HCT116 (cell line): ENCODE measurements around the gene ACTG2. TPM values are rescaled to one million over a fixed set of nuclear protein-coding genes. Genes with fewer than 3 reads are reported as not detected.

ENCODE experiments used
- ATAC-seq: fragments of 200-7000 bp; cut with Tn5 transposase; 2 replicates; pipeline ENCODE4 v1.9.1; 2020; ENCODE audit warnings: mild to moderate bottlenecking, moderate library complexity
- BruUV-seq: library from RNA; stranded (reverse); fragments of 400-500 nt; replicated peaks from 2 replicates; lab custom pipeline; 2021; lab: Mats Ljungman, UMichigan
- CTCF ChIA-PET: fragments of 300-600 bp; sonication (Branson Sonifier 250); formaldehyde crosslinking; loops from one replicate; lab custom pipeline; 2021; ENCODE audit warnings: antibody characterized with exemption; lab: Charles Lee
- POLR2A ChIA-PET: fragments of 300-600, 350-600 bp; sonication (Branson Sonifier 250); formaldehyde crosslinking; loops from one replicate; lab custom pipeline; 2021; ENCODE audit warnings: antibody characterized with exemption; lab: Charles Lee
- RAD21 ChIA-PET, 2 experiments: fragments of 300-600 bp; sonication (Branson Sonifier 250); formaldehyde crosslinking; loops; one replicate each; lab custom pipeline; 2023; ENCODE audit warnings: low total read pairs in 2 of 2; ENCODE audit not compliant: uncharacterized antibody in 2 of 2, unreplicated experiment in 2 of 2, low non-redundant PET in 1 of 2; lab: Charles Lee
- DNase-seq: peaks from one replicate; pipeline ENCODE4 v3.0.0-alpha.2; 2010; ENCODE audit warnings: low read depth, low spot score
- H2AFZ ChIP-seq: fragments of 200-600 bp; shearing (Covaris generic), sonication (generic); 2 replicates; pipeline ENCODE4 v1.6.1; 2017; ENCODE audit warnings: low read depth, mixed run types, mixed read lengths, antibody characterized with exemption, low read length; ENCODE audit not compliant: poor library complexity, severe bottlenecking
- H3K27ac ChIP-seq: 2 replicates; pipeline ENCODE4 v1.5.1; 2012; ENCODE audit warnings: low read depth, low read length
- H3K27me3 ChIP-seq: fragments of 200-600 bp; sonication (generic); 2 replicates; pipeline ENCODE4 v1.6.1; 2016; ENCODE audit warnings: mixed run types, low read length, mixed read lengths; ENCODE audit not compliant: insufficient read depth
- H3K36me3 ChIP-seq, 2 experiments: fragments of 200-500 bp in 1 of 2; fragments of 200-600 bp in 1 of 2; sonication (Bioruptor generic) in 1 of 2; sonication (generic) in 1 of 2; 2 replicates each; pipeline versions ENCODE4 v1.5.1 to v1.6.1; 2014 to 2016; ENCODE audit warnings: low read length in 2 of 2, inconsistent platforms in 1 of 2, mixed read lengths in 1 of 2, mixed run types in 1 of 2; ENCODE audit not compliant: insufficient read depth in 2 of 2, control insufficient read depth in 1 of 2
- H3K4me1 ChIP-seq, 2 experiments: fragments of 200-600 bp in 1 of 2; sonication (generic) in 1 of 2; 2 replicates each; pipeline versions ENCODE4 v1.5.1 to v1.6.1; 2012 to 2017; ENCODE audit warnings: low read length in 2 of 2, inconsistent platforms in 1 of 2, mild to moderate bottlenecking in 1 of 2, mixed read lengths in 1 of 2, mixed run types in 1 of 2, moderate library complexity in 1 of 2; ENCODE audit not compliant: insufficient read depth in 2 of 2, control insufficient read depth in 1 of 2
- H3K4me2 ChIP-seq: fragments of 200-600 bp; sonication (generic); 2 replicates; pipeline ENCODE4 v1.6.1; 2017; ENCODE audit warnings: mixed run types, low read length, mixed read lengths
- H3K4me3 ChIP-seq, 2 experiments: fragments of 200-600 bp in 1 of 2; sonication (generic) in 1 of 2; replicated peaks in 1 of 2; 2 replicates each; pipeline ENCODE4 v1.5.1; 2011 to 2016; ENCODE audit warnings: low read length in 2 of 2, control low read depth in 1 of 2, low read depth in 1 of 2, mild to moderate bottlenecking in 1 of 2, mixed read lengths in 1 of 2, mixed run types in 1 of 2
- H3K79me2 ChIP-seq: fragments of 200-600 bp; sonication (generic); 2 replicates; pipeline ENCODE4 v1.6.1; 2017; ENCODE audit warnings: mild to moderate bottlenecking, mixed run types, low read length, moderate library complexity, mixed read lengths; ENCODE audit not compliant: insufficient read depth
- H3K9ac ChIP-seq: fragments of 200-600 bp; sonication (generic); 2 replicates; pipeline ENCODE4 v1.6.1; 2016; ENCODE audit warnings: low read length, mixed read lengths
- H3K9me2 ChIP-seq: fragments of 200-600 bp; sonication (generic), shearing (Covaris generic); 2 replicates; pipeline ENCODE4 v1.6.1; 2017; ENCODE audit warnings: mixed run types, mild to moderate bottlenecking, moderate library complexity; ENCODE audit not compliant: insufficient read depth
- H3K9me3 ChIP-seq, 2 experiments: fragments of 200-500 bp in 1 of 2; fragments of 200-600 bp in 1 of 2; sonication (Bioruptor generic) in 1 of 2; sonication (generic) in 1 of 2; 2 replicates each; pipeline ENCODE4 v1.6.1; 2014 to 2017; ENCODE audit warnings: low read length in 2 of 2, mixed read lengths in 2 of 2, inconsistent platforms in 1 of 2, low read depth in 1 of 2, mild to moderate bottlenecking in 1 of 2, mixed run types in 1 of 2, moderate library complexity in 1 of 2; ENCODE audit not compliant: control insufficient read depth in 1 of 2, insufficient read depth in 1 of 2
- H4K20me1 ChIP-seq: fragments of 200-600 bp; sonication (generic), shearing (Covaris generic); 2 replicates; pipeline ENCODE4 v1.6.1; 2017; ENCODE audit warnings: mixed run types, mild to moderate bottlenecking, moderate library complexity; ENCODE audit not compliant: insufficient read depth
- CEBPB ChIP-seq: IDR thresholded peaks from 2 replicates; pipeline ENCODE4 v1.6.1; 2012; ENCODE audit warnings: low read depth
- EGR1 ChIP-seq: IDR thresholded peaks from 2 replicates; pipeline ENCODE4 v1.6.1; 2012; ENCODE audit warnings: low read depth
- EZH2 ChIP-seq: fragments of 200-600 bp; sonication (generic); IDR thresholded peaks from 2 replicates; pipeline ENCODE4 v1.6.1; 2017; ENCODE audit warnings: antibody characterized with exemption, mixed run types
- JUND ChIP-seq: IDR thresholded peaks from 2 replicates; pipeline ENCODE4 v1.6.1; 2012
- RAD21 ChIP-seq: IDR thresholded peaks from 2 replicates; pipeline ENCODE4 v1.6.1; 2012; ENCODE audit warnings: low read depth, mild to moderate bottlenecking
- SP1 ChIP-seq: IDR thresholded peaks from 2 replicates; pipeline ENCODE4 v1.6.1; 2012; ENCODE audit warnings: low read depth
- SRF ChIP-seq: IDR thresholded peaks from 2 replicates; pipeline ENCODE4 v1.6.1; 2012; ENCODE audit warnings: low read depth
- TCF7L2 ChIP-seq: IDR thresholded peaks from 2 replicates; pipeline ENCODE4 v1.7.0; 2011; ENCODE audit warnings: borderline replicate concordance, inconsistent platforms; ENCODE audit not compliant: insufficient read depth, insufficient read length; ENCODE audit errors: extremely low read depth
- YY1 ChIP-seq: IDR thresholded peaks from 2 replicates; pipeline ENCODE4 v1.6.1; 2011; ENCODE audit warnings: low read length, low read depth, moderate library complexity, mild to moderate bottlenecking; ENCODE audit not compliant: insufficient replicate concordance; ENCODE audit errors: extremely low read depth
- intact Hi-C: fragments of 100-400 bp; cut with micrococcal nuclease; formaldehyde crosslinking; loops from 2 replicates; pipeline ENCODE4 v1.10.0; 2022
- total RNA-seq: library from RNA; stranded (reverse); gene quantifications from one replicate; pipeline ENCODE4 v1.2.1, GENCODE V29; 2021; ENCODE audit not compliant: unreplicated experiment
- TF ChIP-seq, protein P1 (sequence below): IDR thresholded peaks from 2 replicates; pipeline ENCODE4 v1.6.1; 2012
- TF ChIP-seq, protein P2 (sequence below): IDR thresholded peaks from 2 replicates; pipeline ENCODE4 v1.6.1; 2011; ENCODE audit warnings: mild to moderate bottlenecking, low read length, moderate library complexity; ENCODE audit not compliant: insufficient replicate concordance; ENCODE audit errors: extremely low read depth
- TF ChIP-seq, protein P3 (sequence below): IDR thresholded peaks from 2 replicates; pipeline ENCODE4 v1.6.1; 2012; ENCODE audit warnings: low read depth
- TF ChIP-seq, protein P4 (sequence below): IDR thresholded peaks from 2 replicates; pipeline ENCODE4 v1.6.1; 2012
- TF ChIP-seq, protein P5 (sequence below), 3 experiments: fragments of 200-600 bp in 1 of 3; sonication (generic) in 1 of 3; IDR thresholded peaks in 2 of 3; conservative IDR thresholded peaks in 1 of 3; 2 replicates each; pipeline ENCODE4 v1.5.1; 2012 to 2017; ENCODE audit warnings: low read depth in 2 of 3, low read length in 2 of 3, antibody characterized with exemption in 1 of 3, borderline replicate concordance in 1 of 3, control low read depth in 1 of 3, mild to moderate bottlenecking in 1 of 3, mixed read lengths in 1 of 3, mixed run types in 1 of 3, moderate library complexity in 1 of 3; ENCODE audit not compliant: insufficient read depth in 1 of 3

The ACTG2 gene
- total RNA-seq, 1 experiment from 2014 or later = 0.89 TPM

DNA sequence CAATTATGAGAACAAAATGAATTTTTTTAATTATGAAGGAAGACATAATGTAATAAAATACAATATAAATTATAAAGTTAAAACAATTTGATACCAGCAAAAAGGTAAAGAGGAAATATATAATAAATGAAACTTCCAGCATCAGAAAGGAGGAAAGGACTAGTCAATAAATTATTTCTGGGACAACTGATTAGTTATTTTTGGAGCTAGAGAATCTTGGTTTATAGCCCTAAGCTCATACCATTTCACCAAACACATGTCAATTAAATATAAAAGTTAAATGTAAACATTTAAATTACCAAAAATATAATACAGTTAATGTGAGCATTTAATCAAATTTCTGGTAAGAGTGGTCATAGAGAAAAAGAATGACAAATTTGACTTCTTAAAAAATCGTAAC is 12.1 kb downstream of the ACTG2 start:
- H3K4me3 ChIP-seq = no peak overlapping the region
- BruUV-seq = no TSS peak
- intact Hi-C loops = no loop called here
- no peak overlapping the region for H3K4me2 ChIP-seq
- ChIA-PET POLR2A (no interaction called here), CTCF (interaction anchor here (0.7 kb wide), 1 partner anchor 16 kb away, joined by 3 read pairs; no protein-coding TSS in a partner anchor), RAD21 (interaction anchor here in 1 of 2 experiments (0.7 kb wide), 1 partner anchor 45 kb away, joined by 3 read pairs; no protein-coding TSS in a partner anchor)
- no peaks in the 10 kb centered on the region for H4K20me1 ChIP-seq
- H3K36me3 ChIP-seq = no peaks in the 10 kb centered on the region
- ATAC-seq = no peak
- no peak overlapping the region for H3K9ac ChIP-seq
- no peaks in the 10 kb centered on the region for H3K79me2 ChIP-seq
- no peak for TF ChIP-seq YY1
- TF ChIP-seq, protein P1, sequence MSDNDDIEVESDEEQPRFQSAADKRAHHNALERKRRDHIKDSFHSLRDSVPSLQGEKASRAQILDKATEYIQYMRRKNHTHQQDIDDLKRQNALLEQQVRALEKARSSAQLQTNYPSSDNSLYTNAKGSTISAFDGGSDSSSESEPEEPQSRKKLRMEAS = no peak
- TF ChIP-seq, protein P2, sequence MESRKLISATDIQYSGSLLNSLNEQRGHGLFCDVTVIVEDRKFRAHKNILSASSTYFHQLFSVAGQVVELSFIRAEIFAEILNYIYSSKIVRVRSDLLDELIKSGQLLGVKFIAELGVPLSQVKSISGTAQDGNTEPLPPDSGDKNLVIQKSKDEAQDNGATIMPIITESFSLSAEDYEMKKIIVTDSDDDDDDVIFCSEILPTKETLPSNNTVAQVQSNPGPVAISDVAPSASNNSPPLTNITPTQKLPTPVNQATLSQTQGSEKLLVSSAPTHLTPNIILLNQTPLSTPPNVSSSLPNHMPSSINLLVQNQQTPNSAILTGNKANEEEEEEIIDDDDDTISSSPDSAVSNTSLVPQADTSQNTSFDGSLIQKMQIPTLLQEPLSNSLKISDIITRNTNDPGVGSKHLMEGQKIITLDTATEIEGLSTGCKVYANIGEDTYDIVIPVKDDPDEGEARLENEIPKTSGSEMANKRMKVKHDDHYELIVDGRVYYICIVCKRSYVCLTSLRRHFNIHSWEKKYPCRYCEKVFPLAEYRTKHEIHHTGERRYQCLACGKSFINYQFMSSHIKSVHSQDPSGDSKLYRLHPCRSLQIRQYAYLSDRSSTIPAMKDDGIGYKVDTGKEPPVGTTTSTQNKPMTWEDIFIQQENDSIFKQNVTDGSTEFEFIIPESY = no peak
- TF ChIP-seq, protein P3, sequence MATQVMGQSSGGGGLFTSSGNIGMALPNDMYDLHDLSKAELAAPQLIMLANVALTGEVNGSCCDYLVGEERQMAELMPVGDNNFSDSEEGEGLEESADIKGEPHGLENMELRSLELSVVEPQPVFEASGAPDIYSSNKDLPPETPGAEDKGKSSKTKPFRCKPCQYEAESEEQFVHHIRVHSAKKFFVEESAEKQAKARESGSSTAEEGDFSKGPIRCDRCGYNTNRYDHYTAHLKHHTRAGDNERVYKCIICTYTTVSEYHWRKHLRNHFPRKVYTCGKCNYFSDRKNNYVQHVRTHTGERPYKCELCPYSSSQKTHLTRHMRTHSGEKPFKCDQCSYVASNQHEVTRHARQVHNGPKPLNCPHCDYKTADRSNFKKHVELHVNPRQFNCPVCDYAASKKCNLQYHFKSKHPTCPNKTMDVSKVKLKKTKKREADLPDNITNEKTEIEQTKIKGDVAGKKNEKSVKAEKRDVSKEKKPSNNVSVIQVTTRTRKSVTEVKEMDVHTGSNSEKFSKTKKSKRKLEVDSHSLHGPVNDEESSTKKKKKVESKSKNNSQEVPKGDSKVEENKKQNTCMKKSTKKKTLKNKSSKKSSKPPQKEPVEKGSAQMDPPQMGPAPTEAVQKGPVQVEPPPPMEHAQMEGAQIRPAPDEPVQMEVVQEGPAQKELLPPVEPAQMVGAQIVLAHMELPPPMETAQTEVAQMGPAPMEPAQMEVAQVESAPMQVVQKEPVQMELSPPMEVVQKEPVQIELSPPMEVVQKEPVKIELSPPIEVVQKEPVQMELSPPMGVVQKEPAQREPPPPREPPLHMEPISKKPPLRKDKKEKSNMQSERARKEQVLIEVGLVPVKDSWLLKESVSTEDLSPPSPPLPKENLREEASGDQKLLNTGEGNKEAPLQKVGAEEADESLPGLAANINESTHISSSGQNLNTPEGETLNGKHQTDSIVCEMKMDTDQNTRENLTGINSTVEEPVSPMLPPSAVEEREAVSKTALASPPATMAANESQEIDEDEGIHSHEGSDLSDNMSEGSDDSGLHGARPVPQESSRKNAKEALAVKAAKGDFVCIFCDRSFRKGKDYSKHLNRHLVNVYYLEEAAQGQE = no peak
- no peak for TF ChIP-seq JUND
- no peak for TF ChIP-seq EGR1
- TF ChIP-seq, protein P4, sequence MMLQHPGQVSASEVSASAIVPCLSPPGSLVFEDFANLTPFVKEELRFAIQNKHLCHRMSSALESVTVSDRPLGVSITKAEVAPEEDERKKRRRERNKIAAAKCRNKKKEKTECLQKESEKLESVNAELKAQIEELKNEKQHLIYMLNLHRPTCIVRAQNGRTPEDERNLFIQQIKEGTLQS = no peak
- TF ChIP-seq, protein P5, sequence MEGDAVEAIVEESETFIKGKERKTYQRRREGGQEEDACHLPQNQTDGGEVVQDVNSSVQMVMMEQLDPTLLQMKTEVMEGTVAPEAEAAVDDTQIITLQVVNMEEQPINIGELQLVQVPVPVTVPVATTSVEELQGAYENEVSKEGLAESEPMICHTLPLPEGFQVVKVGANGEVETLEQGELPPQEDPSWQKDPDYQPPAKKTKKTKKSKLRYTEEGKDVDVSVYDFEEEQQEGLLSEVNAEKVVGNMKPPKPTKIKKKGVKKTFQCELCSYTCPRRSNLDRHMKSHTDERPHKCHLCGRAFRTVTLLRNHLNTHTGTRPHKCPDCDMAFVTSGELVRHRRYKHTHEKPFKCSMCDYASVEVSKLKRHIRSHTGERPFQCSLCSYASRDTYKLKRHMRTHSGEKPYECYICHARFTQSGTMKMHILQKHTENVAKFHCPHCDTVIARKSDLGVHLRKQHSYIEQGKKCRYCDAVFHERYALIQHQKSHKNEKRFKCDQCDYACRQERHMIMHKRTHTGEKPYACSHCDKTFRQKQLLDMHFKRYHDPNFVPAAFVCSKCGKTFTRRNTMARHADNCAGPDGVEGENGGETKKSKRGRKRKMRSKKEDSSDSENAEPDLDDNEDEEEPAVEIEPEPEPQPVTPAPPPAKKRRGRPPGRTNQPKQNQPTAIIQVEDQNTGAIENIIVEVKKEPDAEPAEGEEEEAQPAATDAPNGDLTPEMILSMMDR (IDR thresholded peaks at IDR 0.05 in 2 of 3, conservative IDR thresholded peaks at IDR 0.05 in 1 of 3; ENCODE audit: borderline replicate concordance in 1 of 3, insufficient read depth in 1 of 3, low read depth in 2 of 3, low read length in 2 of 3) = no peak
- no peak for TF ChIP-seq SRF
- no peak for TF ChIP-seq CEBPB
- no peak for TF ChIP-seq RAD21
- TF ChIP-seq SP1 = no peak
- no peak for TF ChIP-seq EZH2
- no peak for TF ChIP-seq TCF7L2
- no peak overlapping the region for H3K27ac ChIP-seq
- no peak for DNase-seq
- no peaks in the 10 kb centered on the region for H3K9me2 ChIP-seq
- no peak overlapping the region for H2AFZ ChIP-seq
- H3K4me1 ChIP-seq = no peaks in the 10 kb centered on the region
- H3K27me3 ChIP-seq = no peaks in the 10 kb centered on the region
- H3K9me3 ChIP-seq = no peaks in the 10 kb centered on the region
